ENCODE data around the gene MEIS2.

The MEIS2 gene

GRCh38 chr15:37102305-37103162 is 2.2 kb upstream of the MEIS2 start:
- Histone ChIP-seq H3K4me3 (ENCODE audit: low read length, poor library complexity, severe bottlenecking) (no peak overlapping the region), H3K4me1 (ENCODE audit: insufficient read depth, low read length, poor library complexity, severe bottlenecking) (no peaks in the 10 kb centered on the region), H4K20me1 (ENCODE audit: insufficient read depth, low read length, poor library complexity, severe bottlenecking) (no peaks in the 10 kb centered on the region), H3K9me2 (replicated peaks; ENCODE audit: low read depth, low read length) (no peaks in the 10 kb centered on the region), H3K4me2 (ENCODE audit: low read depth, low read length, poor library complexity, severe bottlenecking) (no peak overlapping the region), H3K27me3 (ENCODE audit: insufficient read depth, low read length, poor library complexity, severe bottlenecking) (no peaks in the 10 kb centered on the region), H3K36me3 (ENCODE audit: insufficient read depth, low read length) (no peaks in the 10 kb centered on the region), H3F3A (ENCODE audit: low read depth) (no peaks in the 10 kb centered on the region), H2AFZ (ENCODE audit: low read length) (no peak overlapping the region), H3K9ac (ENCODE audit: low read depth, low read length, poor library complexity, severe bottlenecking) (no peak overlapping the region), H3K9me3 (ENCODE audit: insufficient read depth, low read depth, low read length) (no peaks in the 10 kb centered on the region), H3K79me2 (ENCODE audit: insufficient read depth, low read length) (no peaks in the 10 kb centered on the region)
- TF ChIP-seq EZH2phosphoT487 (IDR thresholded peaks at IDR 0.05; ENCODE audit: borderline replicate concordance) (no peak), CTCF (conservative IDR thresholded peaks at IDR 0.05; ENCODE audit: low read length) (no peak)

- Histone ChIP-seq H3K4me2 (ENCODE audit: low read depth, low read length, poor library complexity, severe bottlenecking) (no peak overlapping the region), H3K9ac (ENCODE audit: low read depth, low read length, poor library complexity, severe bottlenecking) (no peak overlapping the region), H3K27me3 (ENCODE audit: insufficient read depth, low read length, poor library complexity, severe bottlenecking) (no peaks in the 10 kb centered on the region), H3K36me3 (ENCODE audit: insufficient read depth, low read length) (no peaks in the 10 kb centered on the region), H3K9me3 (ENCODE audit: insufficient read depth, low read depth, low read length) (no peaks in the 10 kb centered on the region), H2AFZ (ENCODE audit: low read length) (no peak overlapping the region), H3K79me2 (ENCODE audit: insufficient read depth, low read length) (no peaks in the 10 kb centered on the region), H3F3A (ENCODE audit: low read depth) (no peaks in the 10 kb centered on the region), H4K20me1 (ENCODE audit: insufficient read depth, low read length, poor library complexity, severe bottlenecking) (no peaks in the 10 kb centered on the region), H3K4me1 (ENCODE audit: insufficient read depth, low read length, poor library complexity, severe bottlenecking) (no peaks in the 10 kb centered on the region), H3K4me3 (ENCODE audit: low read length, poor library complexity, severe bottlenecking) (no peak overlapping the region), H3K9me2 (replicated peaks; ENCODE audit: low read depth, low read length) (no peaks in the 10 kb centered on the region)
- TF ChIP-seq EZH2phosphoT487 (IDR thresholded peaks at IDR 0.05; ENCODE audit: borderline replicate concordance) (no peak), CTCF (conservative IDR thresholded peaks at IDR 0.05; ENCODE audit: low read length) (no peak)
These were observed 1.6 kb upstream of the MEIS2 start for GRCh38 chr15:37101980-37102304.

GRCh38 chr15:37100966-37101215 is 542 bp upstream of the MEIS2 start:
- TF ChIP-seq EZH2phosphoT487 (IDR thresholded peaks at IDR 0.05; ENCODE audit: borderline replicate concordance): no peak
- Histone ChIP-seq H3K4me1 (ENCODE audit: insufficient read depth, low read length, poor library complexity, severe bottlenecking) (no peaks in the 10 kb centered on the region), H3K79me2 (ENCODE audit: insufficient read depth, low read length) (no peaks in the 10 kb centered on the region), H3K36me3 (ENCODE audit: insufficient read depth, low read length) (no peaks in the 10 kb centered on the region), H3K4me2 (ENCODE audit: low read depth, low read length, poor library complexity, severe bottlenecking) (no peak overlapping the region), H4K20me1 (ENCODE audit: insufficient read depth, low read length, poor library complexity, severe bottlenecking) (no peaks in the 10 kb centered on the region), H3F3A (ENCODE audit: low read depth) (no peaks in the 10 kb centered on the region), H3K9me2 (replicated peaks; ENCODE audit: low read depth, low read length) (no peaks in the 10 kb centered on the region), H3K9ac (ENCODE audit: low read depth, low read length, poor library complexity, severe bottlenecking) (no peak overlapping the region), H3K4me3 (ENCODE audit: low read length, poor library complexity, severe bottlenecking) (no peak overlapping the region), H2AFZ (ENCODE audit: low read length) (no peak overlapping the region), H3K9me3 (ENCODE audit: insufficient read depth, low read depth, low read length) (no peaks in the 10 kb centered on the region), H3K27me3 (ENCODE audit: insufficient read depth, low read length, poor library complexity, severe bottlenecking) (no peaks in the 10 kb centered on the region)
